Fibroblast of lung (primary cell): Measurements from ENCODE around the gene PNMA1. TPM values are rescaled to one million over a fixed set of nuclear protein-coding genes. Genes with fewer than 3 reads are reported as not detected.

Experiments
- DNase-seq, 2 donors: peaks; one replicate each; pipeline versions ENCODE4 v3.0.0 to v3.0.0-alpha.2; 2010; ENCODE audit warnings: low read depth in 2 of 2
- H2AFZ ChIP-seq: 2 replicates; pipeline ENCODE4 v1.5.1; 2012; ENCODE audit warnings: low read length, control low read depth, inconsistent platforms
- H3K27ac ChIP-seq: 2 replicates; pipeline ENCODE4 v1.5.1; 2011; ENCODE audit warnings: low read length, control low read depth; ENCODE audit not compliant: insufficient read depth
- H3K27me3 ChIP-seq: 2 replicates; pipeline ENCODE4 v1.5.1; 2011; ENCODE audit warnings: mild to moderate bottlenecking, low read length; ENCODE audit not compliant: control insufficient read depth, insufficient read depth
- H3K36me3 ChIP-seq: 2 replicates; pipeline ENCODE4 v1.5.1; 2011; ENCODE audit warnings: low read length; ENCODE audit not compliant: control insufficient read depth, insufficient read depth
- H3K4me1 ChIP-seq: 2 replicates; pipeline ENCODE4 v1.5.1; 2011; ENCODE audit warnings: low read length; ENCODE audit not compliant: control insufficient read depth, insufficient read depth; ENCODE audit errors: extremely low read depth
- H3K4me2 ChIP-seq: 2 replicates; pipeline ENCODE4 v1.5.1; 2011; ENCODE audit warnings: low read length, control low read depth; ENCODE audit not compliant: insufficient read depth; ENCODE audit errors: extremely low read depth
- H3K4me3 ChIP-seq, 4 experiments: fragments of 200-600 bp in 1 of 4; sonication (generic) in 1 of 4; replicated peaks in 1 of 4; 2 replicates each; pipeline ENCODE4 v1.5.1; 2011 to 2016; ENCODE audit warnings: low read length in 4 of 4, low read depth in 3 of 4, mild to moderate bottlenecking in 3 of 4, control low read depth in 2 of 4, inconsistent platforms in 1 of 4, mixed read lengths in 1 of 4; ENCODE audit not compliant: insufficient read depth in 1 of 4; ENCODE audit errors: control extremely low read depth in 1 of 4
- H3K79me2 ChIP-seq: 2 replicates; pipeline ENCODE4 v1.5.1; 2012; ENCODE audit warnings: mild to moderate bottlenecking, low read length, inconsistent platforms; ENCODE audit not compliant: control insufficient read depth, insufficient read depth
- H3K9ac ChIP-seq: 2 replicates; pipeline ENCODE4 v1.5.1; 2011; ENCODE audit warnings: mild to moderate bottlenecking, low read length, control low read depth; ENCODE audit not compliant: insufficient read depth
- H3K9me3 ChIP-seq: 2 replicates; pipeline ENCODE4 v1.5.1; 2012; ENCODE audit warnings: low read depth, low read length; ENCODE audit not compliant: control insufficient read depth, insufficient read depth
- H4K20me1 ChIP-seq: 2 replicates; pipeline ENCODE4 v1.5.1; 2011; ENCODE audit warnings: low read length; ENCODE audit not compliant: control insufficient read depth, insufficient read depth; ENCODE audit errors: extremely low read depth
- CTCF ChIP-seq, 2 donors: IDR thresholded peaks in 1 of 2; conservative IDR thresholded peaks in 1 of 2; 1 replicate in 1 of 2; 2 replicates in 1 of 2; pipeline ENCODE4 v1.5.1; 2011 to 2012; ENCODE audit warnings: low read length in 2 of 2, control low read depth in 1 of 2, inconsistent platforms in 1 of 2, low read depth in 1 of 2, mild to moderate bottlenecking in 1 of 2
- EZH2 ChIP-seq: IDR thresholded peaks from 2 replicates; pipeline ENCODE4 v1.5.1; 2012; ENCODE audit warnings: low read length, control low read depth, mild to moderate bottlenecking; ENCODE audit errors: missing control alignments
- polyA plus RNA-seq, 2 donors: library from polyadenylated mRNA; depleted of rRNA in 1 of 2; stranded (reverse) in 1 of 2; unstranded in 1 of 2; fragments of >200 nt; gene quantifications; 2 replicates each; pipeline ENCODE4 v1.2.1, GENCODE V29; 2011 to 2012; ENCODE audit warnings: missing spikeins in 1 of 2
- total RNA-seq: library from RNA; depleted of rRNA; stranded (reverse); fragments of >200 nt; gene quantifications from 2 replicates; pipeline ENCODE4 v1.2.1, GENCODE V29; 2014

Gene PNMA1
- total and polyA plus RNA-seq, 2 donors (not counting 1 experiment from before 2014, with no cell fraction given), result 19.5 to 44.5 TPM

- peak overlapping the region in 3 of 4 experiments; percentile 4 to 35 (median 33) for H3K4me3 ChIP-seq
- H3K27me3 ChIP-seq, result no peaks in the 10 kb centered on the region
Observed at GRCh38 chr14:73754911-73755360, 40.8 kb upstream of the PNMA1 start.

GRCh38 chr14:73753887-73754795 is 40.0 kb upstream of the PNMA1 start:
- Histone ChIP-seq H3K36me3 (peaks cover 2% of the 10 kb centered on the region), H3K4me1 (peaks cover 66% of the 10 kb centered on the region), H3K27ac (peak overlapping the region; percentile 95), H2AFZ (no peak overlapping the region), H3K9me3 (no peaks in the 10 kb centered on the region), H4K20me1 (no peaks in the 10 kb centered on the region), H3K79me2 (peaks cover 99% of the 10 kb centered on the region), H3K9ac (peak overlapping the region; percentile 57), H3K27me3 (no peaks in the 10 kb centered on the region), H3K4me3 (peak overlapping the region; percentile 23 to 44 (median 34)), H3K4me2 (peak overlapping the region; percentile 95)
- TF ChIP-seq CTCF (conservative IDR thresholded peaks at IDR 0.05 in 1 of 2, IDR thresholded peaks at IDR 0.05 in 1 of 2; ENCODE audit: low read depth in 1 of 2, low read length in 2 of 2) (no peak), EZH2 (no peak)
- no peak for DNase-seq

More at GRCh38 chr14:73754911-73755360, 40.8 kb upstream of the PNMA1 start:
- peaks cover 2% of the 10 kb centered on the region for H3K36me3 ChIP-seq
- H3K9me3 ChIP-seq, result no peaks in the 10 kb centered on the region
- H3K27ac ChIP-seq, result peak overlapping the region; percentile 95
- TF ChIP-seq EZH2, result no peak
- TF ChIP-seq CTCF (conservative IDR thresholded peaks at IDR 0.05 in 1 of 2, IDR thresholded peaks at IDR 0.05 in 1 of 2; ENCODE audit: low read depth in 1 of 2, low read length in 2 of 2), result no peak
- no peaks in the 10 kb centered on the region for H4K20me1 ChIP-seq
- H3K79me2 ChIP-seq, result peaks cover 93% of the 10 kb centered on the region
- peaks cover 63% of the 10 kb centered on the region for H3K4me1 ChIP-seq
- peak overlapping the region; percentile 57 for H3K9ac ChIP-seq
- peak; percentile 64 to 88 for DNase-seq
- no peak overlapping the region for H2AFZ ChIP-seq
- peak overlapping the region; percentile 95 for H3K4me2 ChIP-seq

GRCh38 chr14:73753124-73753886 is 39.1 kb upstream of the PNMA1 start:
- TF ChIP-seq EZH2 (no peak), CTCF (conservative IDR thresholded peaks at IDR 0.05 in 1 of 2, IDR thresholded peaks at IDR 0.05 in 1 of 2; ENCODE audit: low read depth in 1 of 2, low read length in 2 of 2) (no peak)
- Histone ChIP-seq H3K4me3 (no peak overlapping the region), H2AFZ (no peak overlapping the region), H3K36me3 (no peaks in the 10 kb centered on the region), H3K79me2 (peaks cover 99% of the 10 kb centered on the region), H3K27me3 (no peaks in the 10 kb centered on the region), H3K4me1 (peaks cover 66% of the 10 kb centered on the region), H4K20me1 (no peaks in the 10 kb centered on the region), H3K9ac (no peak overlapping the region), H3K4me2 (peak overlapping the region; percentile 95), H3K27ac (peak overlapping the region; percentile 95), H3K9me3 (no peaks in the 10 kb centered on the region)
- no peak for DNase-seq
